ENCODE results near the gene C3AR1.

- TF ChIP-seq GABPA (IDR thresholded peaks at IDR 0.05; ENCODE audit: low read depth) (no peak), CTCF (IDR thresholded peaks at IDR 0.05; ENCODE audit: insufficient read depth, low read length) (no peak), POLR2AphosphoS5 (IDR thresholded peaks at IDR 0.05; ENCODE audit: low read depth) (no peak), SPI1 (IDR thresholded peaks at IDR 0.05; ENCODE audit: borderline replicate concordance, low read depth) (no peak), REST (IDR thresholded peaks at IDR 0.05; ENCODE audit: insufficient replicate concordance, low read depth) (no peak)
Measured at GRCh38 chr12:8081251-8081920, 15.2 kb upstream of the C3AR1 start.
